RPMI7951 (cell line): ENCODE data around the gene TM7SF2. TPM values are rescaled to one million over a fixed set of nuclear protein-coding genes. Genes with fewer than 3 reads are reported as not detected.

Experiments used
- DNase-seq: peaks from one replicate; pipeline ENCODE4 v3.0.0-alpha.2; 2012; ENCODE audit warnings: low read depth
- total RNA-seq: library from RNA; depleted of rRNA; stranded (reverse); fragments of >200 nt; shearing (Covaris generic); gene quantifications from 2 replicates; pipeline ENCODE4 v1.2.3, GENCODE V29; 2014; rRNA removed

The TM7SF2 gene
- total RNA-seq, 1 experiment from 2014 or later = 6.0 TPM

- no peak for DNase-seq
Measured at GRCh38 chr11:65156256-65156655, 44.6 kb downstream of the TM7SF2 start.

- no peak for DNase-seq
Measured at GRCh38 chr11:65156926-65157325, 45.3 kb downstream of the TM7SF2 start.

GRCh38 chr11:65157336-65157735, 45.7 kb downstream of the TM7SF2 start:
- no peak for DNase-seq

- no peak for DNase-seq
Measured at GRCh38 chr11:65159012-65159411, 47.3 kb downstream of the TM7SF2 start.

DNA sequence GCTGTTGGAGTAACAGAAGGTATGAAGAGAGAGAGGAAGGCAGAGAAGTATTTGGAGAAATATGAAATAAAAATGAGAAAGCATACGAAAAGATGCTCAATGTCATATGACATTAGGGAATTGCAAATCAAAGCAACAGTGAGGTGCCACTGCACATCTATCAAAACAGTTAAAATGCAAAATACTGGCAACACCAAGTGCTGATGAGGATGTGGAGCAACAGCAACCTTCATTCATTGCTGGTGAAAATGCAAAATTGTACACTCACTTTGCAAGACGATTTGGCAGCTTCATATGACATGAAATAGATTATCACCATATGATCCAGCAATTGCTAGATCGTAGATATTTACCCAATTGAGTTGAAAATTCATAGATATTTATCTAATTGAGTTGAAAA, 49.0 kb downstream of the TM7SF2 start:
- DNase-seq = no peak

GRCh38 chr11:65163684-65164083, 52.0 kb downstream of the TM7SF2 start:
- no peak for DNase-seq

Other genes starting within 250 kb of the TM7SF2 start
- gene EHD1, start 233.3 kb upstream of the TM7SF2 start, total RNA-seq = 82.1 and 92.3 TPM in 2 replicates
- 6.6 and 7.2 TPM in 2 replicates for gene ATG2A, start 194.7 kb upstream of the TM7SF2 start, total RNA-seq
- 12.5 and 17.8 TPM in 2 replicates for gene PPP2R5B, start 187.2 kb upstream of the TM7SF2 start, total RNA-seq
- not detected in 2 replicates for gene GPHA2, start 176.0 kb upstream of the TM7SF2 start, total RNA-seq
- not detected in 2 replicates for gene MAJIN, start 139.8 kb upstream of the TM7SF2 start, total RNA-seq
- 0.59 and 0.84 TPM in 2 replicates for gene BATF2, start 114.9 kb upstream of the TM7SF2 start, total RNA-seq
- 166 and 176 TPM in 2 replicates for gene ARL2, start 97.7 kb upstream of the TM7SF2 start, total RNA-seq
- gene SNX15, start 84.4 kb upstream of the TM7SF2 start, total RNA-seq = 25.8 and 27.0 TPM in 2 replicates
- 18.9 and 21.0 TPM in 2 replicates for gene SAC3D1, start 70.7 kb upstream of the TM7SF2 start, total RNA-seq
- not detected in 2 replicates for gene NAALADL1, start 53.3 kb upstream of the TM7SF2 start, total RNA-seq
- gene CDCA5, start 27.8 kb upstream of the TM7SF2 start, total RNA-seq = 41.7 and 45.7 TPM in 2 replicates
- 58.3 and 65.6 TPM in 2 replicates for gene ZFPL1, start 27.6 kb upstream of the TM7SF2 start, total RNA-seq
- gene VPS51, start 15.7 kb upstream of the TM7SF2 start, total RNA-seq = 48.7 and 108 TPM in 2 replicates
- 7.6 and 10.2 TPM in 2 replicates for gene ZNHIT2, start 5.8 kb downstream of the TM7SF2 start, total RNA-seq
- 366 and 448 TPM in 2 replicates for gene FAU, start 10.3 kb downstream of the TM7SF2 start, total RNA-seq
- gene MRPL49, start 10.4 kb downstream of the TM7SF2 start, total RNA-seq = 50.6 and 69.5 TPM in 2 replicates
- 15.6 and 29.2 TPM in 2 replicates for gene SYVN1, start 22.6 kb downstream of the TM7SF2 start, total RNA-seq
- gene SPDYC, start 58.4 kb downstream of the TM7SF2 start, total RNA-seq = not detected in 2 replicates
- 195 and 272 TPM in 2 replicates for gene CAPN1, start 70.1 kb downstream of the TM7SF2 start, total RNA-seq
- gene POLA2, start 150.1 kb downstream of the TM7SF2 start, total RNA-seq = 28.1 and 43.7 TPM in 2 replicates
- 7.0 and 7.1 TPM in 2 replicates for gene CDC42EP2, start 203.0 kb downstream of the TM7SF2 start, total RNA-seq
- 41.5 and 58.9 TPM in 2 replicates for gene DPF2, start 222.0 kb downstream of the TM7SF2 start, total RNA-seq
- 0.20 and 0.24 TPM in 2 replicates for gene TIGD3, start 242.9 kb downstream of the TM7SF2 start, total RNA-seq